ENCODE measurements around the gene MBNL2. TPM values are rescaled to one million over a fixed set of nuclear protein-coding genes. Genes with fewer than 3 reads are reported as not detected.

Gene MBNL2
- total and polyA plus RNA-seq, 7 donors = 11.8 to 110 (median 84.7) TPM

- no peak for DNase-seq
- 80 to 90% methylated on average over 12 of the region's 12 CpGs for WGBS, 2 donors
- H3K27ac ChIP-seq = peak overlapping the region; percentile 62 to 80 (median 72)
- intact Hi-C loops (cut with DNase I) = no loop called here
- H3K27me3 ChIP-seq = no peaks in the 10 kb centered on the region
- H3K9me3 ChIP-seq = no peaks in the 10 kb centered on the region
- TF ChIP-seq EP300 (IDR thresholded peaks at IDR 0.05) (no peak), POLR2A (IDR thresholded peaks at IDR 0.05) (no peak), POLR2AphosphoS5 (IDR thresholded peaks at IDR 0.05) (no peak)
- TF ChIP-seq, protein P1, sequence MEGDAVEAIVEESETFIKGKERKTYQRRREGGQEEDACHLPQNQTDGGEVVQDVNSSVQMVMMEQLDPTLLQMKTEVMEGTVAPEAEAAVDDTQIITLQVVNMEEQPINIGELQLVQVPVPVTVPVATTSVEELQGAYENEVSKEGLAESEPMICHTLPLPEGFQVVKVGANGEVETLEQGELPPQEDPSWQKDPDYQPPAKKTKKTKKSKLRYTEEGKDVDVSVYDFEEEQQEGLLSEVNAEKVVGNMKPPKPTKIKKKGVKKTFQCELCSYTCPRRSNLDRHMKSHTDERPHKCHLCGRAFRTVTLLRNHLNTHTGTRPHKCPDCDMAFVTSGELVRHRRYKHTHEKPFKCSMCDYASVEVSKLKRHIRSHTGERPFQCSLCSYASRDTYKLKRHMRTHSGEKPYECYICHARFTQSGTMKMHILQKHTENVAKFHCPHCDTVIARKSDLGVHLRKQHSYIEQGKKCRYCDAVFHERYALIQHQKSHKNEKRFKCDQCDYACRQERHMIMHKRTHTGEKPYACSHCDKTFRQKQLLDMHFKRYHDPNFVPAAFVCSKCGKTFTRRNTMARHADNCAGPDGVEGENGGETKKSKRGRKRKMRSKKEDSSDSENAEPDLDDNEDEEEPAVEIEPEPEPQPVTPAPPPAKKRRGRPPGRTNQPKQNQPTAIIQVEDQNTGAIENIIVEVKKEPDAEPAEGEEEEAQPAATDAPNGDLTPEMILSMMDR (IDR thresholded peaks at IDR 0.05) = no peak
- H3K36me3 ChIP-seq = no peaks in the 10 kb centered on the region
- no peak overlapping the region for H3K4me3 ChIP-seq
- peaks cover 0 to 98% (median 81%) of the 10 kb centered on the region in 4 donors for H3K4me1 ChIP-seq
Measured at GRCh38 chr13:97328222-97328790, 106.2 kb downstream of the MBNL2 start.

- H3K27me3 ChIP-seq = no peaks in the 10 kb centered on the region
- peaks cover 0 to 99% (median 82%) of the 10 kb centered on the region in 4 donors for H3K4me1 ChIP-seq
- intact Hi-C loops (cut with DNase I) = no loop called here
- no peak for DNase-seq
- peak overlapping the region in 3 of 4 donors; percentile 69 to 80 (median 75) for H3K27ac ChIP-seq
- WGBS, 2 donors = 67 to 75% methylated on average over 4 of the region's 4 CpGs
- no peaks in the 10 kb centered on the region for H3K9me3 ChIP-seq
- TF ChIP-seq POLR2A (IDR thresholded peaks at IDR 0.05) (no peak), EP300 (IDR thresholded peaks at IDR 0.05) (no peak), POLR2AphosphoS5 (IDR thresholded peaks at IDR 0.05) (no peak)
- TF ChIP-seq, protein P1 (IDR thresholded peaks at IDR 0.05) = no peak
- H3K36me3 ChIP-seq = no peaks in the 10 kb centered on the region
- H3K4me3 ChIP-seq = no peak overlapping the region
Measured at GRCh38 chr13:97329331-97329730, 107.2 kb downstream of the MBNL2 start.

DNA sequence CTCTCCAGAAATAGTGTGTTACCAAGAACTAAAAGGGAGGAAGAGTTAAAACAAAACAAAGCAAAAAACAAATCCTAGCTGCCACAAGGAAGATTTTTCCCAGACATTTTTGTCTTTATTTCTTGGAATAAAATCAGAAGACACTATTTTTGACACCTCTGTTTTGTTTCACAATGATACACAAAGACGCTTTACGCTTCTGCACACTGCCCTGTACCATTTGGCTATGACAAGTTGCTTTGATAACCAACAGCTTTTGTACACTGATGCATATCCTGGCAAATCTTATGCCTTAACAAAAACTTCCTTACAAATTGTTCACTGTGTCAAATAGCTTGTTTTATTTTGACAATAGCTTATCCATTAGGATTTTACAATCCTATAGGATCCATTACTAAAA, 108.3 kb downstream of the MBNL2 start:
- no peaks in the 10 kb centered on the region for H3K36me3 ChIP-seq
- intact Hi-C loops (cut with DNase I) = no loop called here
- no peak overlapping the region for H3K4me3 ChIP-seq
- TF ChIP-seq, protein P1 (IDR thresholded peaks at IDR 0.05) = no peak
- TF ChIP-seq POLR2A (IDR thresholded peaks at IDR 0.05) = no peak
- no peak for TF ChIP-seq EP300 (IDR thresholded peaks at IDR 0.05)
- peak in 3 of 4 donors; percentile 60 to 80 (median 76) for TF ChIP-seq POLR2AphosphoS5 (IDR thresholded peaks at IDR 0.05)
- H3K4me1 ChIP-seq = peaks cover 0 to 99% (median 83%) of the 10 kb centered on the region in 4 donors
- H3K27me3 ChIP-seq = no peaks in the 10 kb centered on the region
- WGBS, 2 donors = 80 to 96% methylated on average over 2 of the region's 2 CpGs
- no peak for DNase-seq
- no peaks in the 10 kb centered on the region for H3K9me3 ChIP-seq
- H3K27ac ChIP-seq = peak overlapping the region in 3 of 4 donors; percentile 24 to 80 (median 75)

DNA sequence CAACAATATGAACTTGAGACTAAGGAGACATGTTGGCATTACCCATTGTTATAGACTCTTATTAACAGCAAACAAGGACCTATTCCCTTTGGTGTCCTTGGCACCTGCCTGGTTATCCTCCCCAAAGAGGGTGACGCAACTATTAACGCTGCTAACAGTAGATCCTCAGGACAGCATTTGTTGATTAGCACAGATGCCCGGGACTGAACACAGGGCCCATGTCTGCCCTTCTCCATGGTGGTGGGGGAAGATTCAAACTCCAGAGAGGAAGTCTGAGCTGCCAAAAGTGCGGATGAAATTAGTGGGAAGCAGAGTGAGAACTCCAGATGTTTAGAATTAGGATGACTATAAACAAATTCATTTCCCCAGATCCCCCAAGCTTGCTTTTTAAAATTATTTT, 110.6 kb downstream of the MBNL2 start:
- peaks cover 0 to 84% (median 65%) of the 10 kb centered on the region in 4 donors for H3K4me1 ChIP-seq
- TF ChIP-seq EP300 (IDR thresholded peaks at IDR 0.05) = no peak
- TF ChIP-seq POLR2A (IDR thresholded peaks at IDR 0.05) = no peak
- no peak for TF ChIP-seq POLR2AphosphoS5 (IDR thresholded peaks at IDR 0.05)
- TF ChIP-seq, protein P1 (IDR thresholded peaks at IDR 0.05) = no peak
- no peak overlapping the region for H3K4me3 ChIP-seq
- peaks cover 0 to 10% (median 2%) of the 10 kb centered on the region in 4 donors for H3K36me3 ChIP-seq
- no peak for DNase-seq
- intact Hi-C loops (cut with DNase I) = no loop called here
- no peaks in the 10 kb centered on the region for H3K27me3 ChIP-seq
- H3K27ac ChIP-seq = peak overlapping the region in 2 of 4 donors; percentile 66 to 89
- WGBS, 2 donors = 85 to 89% methylated on average over 4 of the region's 4 CpGs
- no peaks in the 10 kb centered on the region for H3K9me3 ChIP-seq
